ENCODE measurements around the gene HCFC1.

The HCFC1 gene

GRCh38 chrX:153937056-153937455, 34.6 kb downstream of the HCFC1 start:
- no peak for DNase-seq

- no peak for DNase-seq
Measured at GRCh38 chrX:153935326-153935851, 36.2 kb downstream of the HCFC1 start.

- DNase-seq: peak; percentile 67 to 77
Measured at GRCh38 chrX:153934762-153935325, 36.8 kb downstream of the HCFC1 start, which contains the start of gene NAA10. NAA10 (minus strand) TSS chrX:153935037; CDS start chrX:153934904, 133 bp downstream.

GRCh38 chrX:153934148-153934761, 37.4 kb downstream of the HCFC1 start:
- DNase-seq: no peak

- no peak for DNase-seq
Measured at GRCh38 chrX:153933748-153934147, 37.9 kb downstream of the HCFC1 start.

GRCh38 chrX:153932220-153932915, 39.2 kb downstream of the HCFC1 start:
- DNase-seq: no peak

GRCh38 chrX:153931748-153932147, 39.9 kb downstream of the HCFC1 start:
- DNase-seq: no peak

- no peak for DNase-seq
Measured at GRCh38 chrX:153931151-153931550, 40.5 kb downstream of the HCFC1 start.

GRCh38 chrX:153930011-153930910, 41.4 kb downstream of the HCFC1 start:
- DNase-seq: no peak

- no peak for DNase-seq
Measured at GRCh38 chrX:153929576-153929975, 42.0 kb downstream of the HCFC1 start.

GRCh38 chrX:153928846-153929245, 42.8 kb downstream of the HCFC1 start:
- no peak for DNase-seq

- peak; percentile 96 to 99 for DNase-seq
Measured at GRCh38 chrX:153927922-153928760, 43.5 kb downstream of the HCFC1 start.

GRCh38 chrX:153927672-153927921, 44.0 kb downstream of the HCFC1 start:
- DNase-seq: no peak

GRCh38 chrX:153926858-153927671, 44.6 kb downstream of the HCFC1 start:
- peak in 1 of 2 experiments; percentile 59 for DNase-seq

- DNase-seq: no peak
Measured at GRCh38 chrX:153926552-153926857, 45.1 kb downstream of the HCFC1 start.

- DNase-seq: no peak
Measured at GRCh38 chrX:153925739-153926551, 45.7 kb downstream of the HCFC1 start, which contains the start of gene ARHGAP4. ARHGAP4 (minus strand) TSS chrX:153926264; CDS start chrX:153926202, 62 bp downstream.

- DNase-seq: no peak
Measured at GRCh38 chrX:153925387-153925738, 46.3 kb downstream of the HCFC1 start.

- peak in 1 of 2 experiments; percentile 76 for DNase-seq
Measured at GRCh38 chrX:153924149-153924861, 47.3 kb downstream of the HCFC1 start.

GRCh38 chrX:153922932-153923857, 48.4 kb downstream of the HCFC1 start:
- peak; percentile 52 to 81 for DNase-seq

All from NCI-H524 (cell line).